Smooth muscle cell of the brain vasculature (primary cell): ENCODE measurements around the gene RARRES2.

Source experiments
- DNase-seq: peaks from one replicate; pipeline ENCODE4 v3.0.0-alpha.2; 2012; ENCODE audit warnings: low read depth, low spot score

The RARRES2 gene

GRCh38 chr7:150361807-150362621 is 20.6 kb upstream of the RARRES2 start:
- DNase-seq = no peak

- no peak for DNase-seq
Observed at GRCh38 chr7:150361402-150361801, 20.0 kb upstream of the RARRES2 start.

- no peak for DNase-seq
Observed at GRCh38 chr7:150360363-150361058, 19.1 kb upstream of the RARRES2 start.

GRCh38 chr7:150359622-150360362 is 18.4 kb upstream of the RARRES2 start:
- no peak for DNase-seq

GRCh38 chr7:150358988-150359621 is 17.7 kb upstream of the RARRES2 start:
- DNase-seq = no peak

- DNase-seq = no peak
Observed at GRCh38 chr7:150358433-150358832, 17.0 kb upstream of the RARRES2 start.

- DNase-seq = no peak
Observed at GRCh38 chr7:150357771-150358427, 16.5 kb upstream of the RARRES2 start.

- no peak for DNase-seq
Observed at GRCh38 chr7:150357270-150357669, 15.8 kb upstream of the RARRES2 start.

GRCh38 chr7:150356265-150356897 is 15.0 kb upstream of the RARRES2 start:
- DNase-seq = no peak

GRCh38 chr7:150355666-150356059 is 14.2 kb upstream of the RARRES2 start:
- no peak for DNase-seq

- no peak for DNase-seq
Observed at GRCh38 chr7:150351587-150352194, 10.3 kb upstream of the RARRES2 start.

GRCh38 chr7:150346922-150347321 is 5.5 kb upstream of the RARRES2 start:
- DNase-seq = no peak

- DNase-seq = no peak
Observed at GRCh38 chr7:150345012-150345411, 3.6 kb upstream of the RARRES2 start.

GRCh38 chr7:150344299-150344698 is 2.9 kb upstream of the RARRES2 start:
- no peak for DNase-seq

GRCh38 chr7:150343225-150343624 is 1.8 kb upstream of the RARRES2 start:
- DNase-seq = no peak

- DNase-seq = no peak
Observed at GRCh38 chr7:150342121-150342408, 636 bp upstream of the RARRES2 start.

- DNase-seq = no peak
Observed at GRCh38 chr7:150340875-150341262, 560 bp downstream of the RARRES2 start.

GRCh38 chr7:150340024-150340749 is 1.2 kb downstream of the RARRES2 start:
- no peak for DNase-seq

- no peak for DNase-seq
Observed at GRCh38 chr7:150339409-150339809, 2.0 kb downstream of the RARRES2 start.
